Activated T-cell treated with anti-CD3 and anti-CD28 coated beads, Interleukin-2, amount 50 U/mL, for 24 hours (primary cell): Measurements from ENCODE around the gene DIS3L2.
A peak's percentile ranks its signal among the peaks of the same experiment; 100 is the strongest.
"Not testable (repeated sequence)": the region's sequence is repeated elsewhere in the genome, so short reads cannot be mapped to it uniquely, and the experiment has no call there.

Source experiments
- DNase-seq: peaks from one replicate; pipeline ENCODE4 v3.0.0-alpha.2; 2020
- H3K27ac Mint-ChIP-seq: 2 replicates; pipeline ENCODE4 v1.8.0; 2020; ENCODE audit warnings: mild to moderate bottlenecking, mixed read lengths
- H3K27me3 Mint-ChIP-seq: 2 replicates; pipeline ENCODE4 v1.8.0; 2020; ENCODE audit warnings: mixed read lengths
- H3K36me3 Mint-ChIP-seq: 2 replicates; pipeline ENCODE4 v1.8.0; 2020; ENCODE audit warnings: low read depth, mixed read lengths
- H3K4me1 Mint-ChIP-seq: 2 replicates; pipeline ENCODE4 v1.8.0; 2020; ENCODE audit warnings: low read depth, mixed read lengths
- H3K4me3 Mint-ChIP-seq: 2 replicates; pipeline ENCODE4 v1.8.0; 2020; ENCODE audit warnings: mild to moderate bottlenecking, moderate library complexity, mixed read lengths
- H3K9me3 Mint-ChIP-seq: 2 replicates; pipeline ENCODE4 v1.8.0; 2020; ENCODE audit warnings: mixed read lengths

The DIS3L2 gene

DNA sequence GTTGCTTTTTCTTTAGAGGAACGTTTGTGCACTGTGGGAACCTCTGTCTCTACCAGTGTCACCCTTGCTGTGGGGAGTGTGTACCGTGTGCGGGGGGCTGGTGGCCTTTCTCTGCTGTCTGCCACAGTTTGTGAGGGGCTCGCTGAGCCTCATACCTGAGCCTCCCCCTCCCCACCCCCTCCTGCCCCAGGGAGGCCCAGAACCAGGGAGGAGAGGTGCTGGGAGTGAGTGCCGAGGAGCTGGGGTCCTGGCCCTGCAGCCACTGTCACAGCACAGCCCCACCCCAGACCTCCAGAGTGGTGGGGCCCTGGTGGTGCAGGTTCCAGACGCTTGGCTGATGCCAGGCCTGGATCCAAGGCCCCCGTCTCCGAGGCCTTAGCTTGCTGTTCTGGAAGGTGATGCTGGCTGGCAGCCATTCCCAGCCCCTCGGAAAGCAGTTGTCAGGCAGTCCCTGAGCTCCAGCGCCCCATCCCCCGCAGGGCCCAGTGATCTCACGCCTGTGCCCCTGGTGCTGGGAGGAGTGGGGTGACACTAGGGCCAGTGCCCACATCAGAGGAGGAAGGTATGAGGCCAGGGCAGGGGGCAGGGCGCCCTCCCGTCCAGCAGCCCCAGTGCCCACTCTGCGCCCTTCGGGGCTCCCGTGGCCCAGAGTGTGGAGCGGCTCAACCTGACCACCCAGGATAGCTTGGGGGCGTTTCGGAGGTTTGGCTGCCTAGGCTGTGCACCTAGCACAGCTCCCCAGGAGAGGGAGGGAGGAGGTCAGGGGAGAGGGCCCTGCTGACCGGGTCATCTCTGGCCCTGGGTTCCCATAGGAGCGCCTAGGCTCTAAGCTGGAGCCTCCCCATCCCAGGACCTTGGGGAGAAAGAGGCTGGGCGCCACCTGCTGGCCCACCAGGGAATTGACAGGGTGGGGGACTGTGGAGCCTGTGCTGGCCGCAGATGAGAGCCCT lies 364.1 kb downstream of the DIS3L2 start:
- H3K27ac Mint-ChIP-seq: no peak overlapping the region
- no peaks in the 10 kb centered on the region for H3K36me3 Mint-ChIP-seq
- H3K4me1 Mint-ChIP-seq: peaks cover 35% of the 10 kb centered on the region
- no peaks in the 10 kb centered on the region for H3K27me3 Mint-ChIP-seq
- peak; percentile 74 for DNase-seq
- no peak overlapping the region for H3K4me3 Mint-ChIP-seq
- H3K9me3 Mint-ChIP-seq: no peaks in the 10 kb centered on the region

DNA sequence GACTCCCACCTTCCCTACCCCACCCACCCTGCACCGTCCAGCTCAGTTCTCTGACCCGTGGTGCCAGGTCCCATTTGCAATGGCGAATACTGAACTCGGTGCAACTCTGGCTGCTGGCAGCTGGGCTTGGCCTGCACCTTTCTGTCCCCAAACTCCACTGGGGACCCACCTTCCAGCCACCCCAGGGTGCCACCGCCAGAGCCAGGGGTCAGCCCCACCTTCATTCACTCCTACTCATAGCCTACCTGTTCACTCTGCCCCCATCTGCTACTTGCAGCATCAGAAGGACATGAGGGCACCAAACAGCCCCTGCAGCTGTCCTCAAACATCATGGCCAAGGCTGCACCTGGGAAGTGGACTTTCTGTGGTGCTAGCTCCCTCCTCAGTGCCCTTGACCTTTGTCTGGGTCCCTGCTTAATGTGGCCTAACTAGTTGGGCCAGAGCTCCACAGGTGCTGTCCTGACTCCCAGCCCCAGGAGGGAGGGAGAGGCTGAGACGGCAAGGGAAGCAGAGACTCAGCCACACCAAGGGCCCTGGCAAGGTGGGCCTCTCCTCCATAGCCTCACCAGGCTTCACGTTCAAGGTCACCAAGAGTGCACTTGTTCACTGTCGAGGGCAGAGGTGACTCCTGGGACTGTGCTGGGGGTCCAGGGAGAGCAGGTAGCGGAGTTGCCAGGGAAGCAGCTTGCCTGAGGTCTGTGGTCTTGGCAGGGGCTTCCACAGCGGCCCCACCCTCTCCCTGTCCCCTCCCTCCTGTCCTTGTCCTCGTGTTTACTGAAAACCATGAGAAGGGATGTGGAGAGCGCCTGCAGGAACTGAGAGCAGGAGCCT lies 365.0 kb downstream of the DIS3L2 start:
- H3K9me3 Mint-ChIP-seq, H3K27me3 Mint-ChIP-seq, H3K4me3 Mint-ChIP-seq, H3K27ac Mint-ChIP-seq, H3K36me3 Mint-ChIP-seq: not testable (repeated sequence)
- H3K4me1 Mint-ChIP-seq: peaks cover 26% of the 10 kb centered on the region
- DNase-seq: peak; percentile 31

DNA sequence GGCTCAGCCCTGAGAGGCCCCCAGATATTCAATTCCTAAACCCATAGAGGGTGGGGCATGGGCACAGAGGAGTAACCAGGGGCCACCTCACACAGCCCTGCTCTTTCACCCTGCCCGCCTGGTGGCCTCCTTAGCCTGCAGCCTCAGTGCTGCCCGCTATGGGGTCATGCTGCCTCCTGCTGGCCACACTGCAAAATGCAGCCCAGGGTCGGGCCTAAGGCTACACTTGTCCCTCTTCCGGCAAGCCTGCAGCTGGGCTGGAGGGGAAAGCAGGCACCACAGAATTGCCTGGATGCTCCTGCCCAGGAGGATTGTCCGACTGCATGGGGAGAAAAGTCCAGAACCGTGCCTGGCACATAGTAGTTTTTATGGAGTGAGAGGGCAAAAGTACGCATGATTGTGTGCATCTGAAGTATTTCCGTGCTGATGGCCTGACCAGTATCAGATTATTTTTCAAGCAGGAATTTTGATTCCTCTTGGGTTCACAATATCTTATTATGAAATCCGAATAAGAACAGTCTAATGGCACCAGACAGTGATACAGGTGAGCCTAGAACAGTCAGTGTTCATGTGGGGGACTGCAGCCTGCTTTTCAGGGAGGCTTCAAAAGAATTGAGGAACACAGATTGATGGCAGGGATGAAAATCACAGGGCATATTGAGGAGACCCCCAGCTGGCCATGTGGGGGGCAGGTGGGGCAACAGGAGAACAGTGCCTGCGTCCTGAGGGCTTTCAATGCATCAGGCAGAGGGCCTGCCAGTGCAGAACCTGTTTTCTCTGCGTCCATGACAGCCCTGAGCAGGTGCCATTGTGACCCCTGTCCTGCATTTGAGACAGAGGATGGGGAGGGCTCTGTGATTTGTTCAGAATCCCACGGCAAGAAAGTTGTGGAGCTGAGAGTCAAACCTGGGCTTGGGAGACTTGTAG lies 365.9 kb downstream of the DIS3L2 start:
- H3K36me3 Mint-ChIP-seq: no peaks in the 10 kb centered on the region
- no peaks in the 10 kb centered on the region for H3K9me3 Mint-ChIP-seq
- no peaks in the 10 kb centered on the region for H3K27me3 Mint-ChIP-seq
- peak; percentile 93 for DNase-seq
- H3K4me3 Mint-ChIP-seq: no peak overlapping the region
- peaks cover 17% of the 10 kb centered on the region for H3K4me1 Mint-ChIP-seq
- H3K27ac Mint-ChIP-seq: no peak overlapping the region

DNA sequence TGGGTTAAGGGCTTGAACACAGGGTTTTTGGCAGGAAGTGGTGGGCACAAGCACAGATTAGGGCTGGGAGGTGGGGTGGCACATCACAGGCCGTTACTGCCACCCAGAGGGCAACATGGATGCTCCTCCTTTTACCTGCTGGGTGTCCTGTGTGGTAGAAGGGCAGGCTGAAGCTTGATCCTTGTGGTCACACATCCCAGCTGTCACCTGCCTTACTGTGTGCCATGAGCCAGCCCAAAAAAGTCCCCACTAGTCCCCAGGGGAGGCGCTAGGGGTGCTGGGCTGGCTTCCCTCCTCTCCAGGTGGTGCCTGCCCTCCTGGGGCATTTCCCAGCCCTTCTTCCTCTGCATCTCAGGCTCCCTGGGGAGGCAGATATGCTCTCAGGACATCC lies 366.5 kb downstream of the DIS3L2 start:
- no peak overlapping the region for H3K27ac Mint-ChIP-seq
- H3K9me3 Mint-ChIP-seq: no peaks in the 10 kb centered on the region
- H3K36me3 Mint-ChIP-seq: no peaks in the 10 kb centered on the region
- no peak overlapping the region for H3K4me3 Mint-ChIP-seq
- DNase-seq: peak; percentile 25
- no peaks in the 10 kb centered on the region for H3K27me3 Mint-ChIP-seq
- peaks cover 11% of the 10 kb centered on the region for H3K4me1 Mint-ChIP-seq

DNA sequence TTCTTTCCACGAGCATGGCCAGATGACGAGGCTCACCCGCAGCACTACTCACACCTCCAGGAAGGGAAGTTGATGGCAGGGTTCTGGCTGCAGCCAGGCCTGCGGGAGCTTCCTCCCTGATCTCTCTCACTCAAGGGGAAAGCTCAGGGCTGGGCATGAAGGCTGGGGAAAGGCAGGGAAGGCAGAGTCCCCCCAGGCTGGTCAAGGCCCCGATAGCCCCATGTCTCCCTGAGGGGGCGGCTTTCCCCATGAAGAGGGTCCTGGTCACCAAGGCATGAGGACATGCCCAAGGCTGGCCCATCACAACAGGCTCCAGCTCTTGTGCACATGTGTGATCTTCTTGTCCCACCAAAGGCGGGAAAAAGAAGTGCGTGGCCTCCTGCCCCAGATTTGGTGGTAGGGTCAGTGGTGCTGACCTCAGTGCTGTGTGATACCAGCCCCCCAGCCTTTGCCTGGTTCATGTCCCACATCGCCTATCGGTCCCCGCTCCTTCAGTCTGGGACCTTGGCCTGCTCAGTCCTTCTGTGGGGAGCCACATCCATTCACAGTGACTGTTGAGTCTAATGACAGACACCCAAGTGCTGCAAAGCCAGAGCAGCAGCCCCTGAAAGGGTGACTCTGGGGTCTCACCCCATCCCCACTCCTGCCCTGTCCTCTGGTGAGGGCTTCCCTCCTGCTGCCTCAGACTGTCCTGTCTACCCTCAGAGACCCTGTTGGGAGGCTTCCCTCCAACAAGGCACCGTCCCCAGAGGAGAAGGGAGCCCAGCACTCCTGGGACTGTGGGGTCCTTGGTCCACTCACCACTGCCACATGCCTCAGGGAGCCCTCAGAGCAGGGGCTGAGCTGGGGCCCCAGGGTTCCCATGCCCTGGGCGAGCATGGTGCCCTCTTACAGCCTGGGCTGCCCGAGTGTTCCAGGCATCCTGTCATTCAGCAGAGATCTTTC lies 367.3 kb downstream of the DIS3L2 start:
- no peaks in the 10 kb centered on the region for H3K36me3 Mint-ChIP-seq
- DNase-seq: no peak
- H3K4me1 Mint-ChIP-seq: peaks cover 10% of the 10 kb centered on the region
- H3K4me3 Mint-ChIP-seq: no peak overlapping the region
- H3K27ac Mint-ChIP-seq: no peak overlapping the region
- no peaks in the 10 kb centered on the region for H3K9me3 Mint-ChIP-seq
- no peaks in the 10 kb centered on the region for H3K27me3 Mint-ChIP-seq

DNA sequence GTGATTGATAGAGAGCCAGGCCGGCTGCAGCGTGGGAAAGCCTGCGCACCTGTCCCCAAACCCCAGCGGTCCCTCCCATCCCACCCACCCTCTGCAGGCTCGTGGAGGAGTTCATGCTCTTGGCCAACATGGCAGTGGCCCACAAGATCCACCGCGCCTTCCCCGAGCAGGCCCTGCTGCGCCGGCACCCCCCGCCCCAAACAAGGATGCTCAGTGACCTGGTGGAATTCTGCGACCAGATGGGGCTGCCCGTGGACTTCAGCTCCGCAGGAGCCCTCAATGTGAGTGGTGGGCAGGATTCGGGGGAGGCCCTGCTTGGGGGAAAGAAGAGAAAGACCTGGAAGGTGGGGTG lies 368.2 kb downstream of the DIS3L2 start:
- Mint-ChIP-seq H3K36me3 (no peaks in the 10 kb centered on the region), H3K4me3 (no peak overlapping the region), H3K27ac (no peak overlapping the region), H3K4me1 (peaks cover 8% of the 10 kb centered on the region), H3K27me3 (no peaks in the 10 kb centered on the region), H3K9me3 (no peaks in the 10 kb centered on the region)
- no peak for DNase-seq

DNA sequence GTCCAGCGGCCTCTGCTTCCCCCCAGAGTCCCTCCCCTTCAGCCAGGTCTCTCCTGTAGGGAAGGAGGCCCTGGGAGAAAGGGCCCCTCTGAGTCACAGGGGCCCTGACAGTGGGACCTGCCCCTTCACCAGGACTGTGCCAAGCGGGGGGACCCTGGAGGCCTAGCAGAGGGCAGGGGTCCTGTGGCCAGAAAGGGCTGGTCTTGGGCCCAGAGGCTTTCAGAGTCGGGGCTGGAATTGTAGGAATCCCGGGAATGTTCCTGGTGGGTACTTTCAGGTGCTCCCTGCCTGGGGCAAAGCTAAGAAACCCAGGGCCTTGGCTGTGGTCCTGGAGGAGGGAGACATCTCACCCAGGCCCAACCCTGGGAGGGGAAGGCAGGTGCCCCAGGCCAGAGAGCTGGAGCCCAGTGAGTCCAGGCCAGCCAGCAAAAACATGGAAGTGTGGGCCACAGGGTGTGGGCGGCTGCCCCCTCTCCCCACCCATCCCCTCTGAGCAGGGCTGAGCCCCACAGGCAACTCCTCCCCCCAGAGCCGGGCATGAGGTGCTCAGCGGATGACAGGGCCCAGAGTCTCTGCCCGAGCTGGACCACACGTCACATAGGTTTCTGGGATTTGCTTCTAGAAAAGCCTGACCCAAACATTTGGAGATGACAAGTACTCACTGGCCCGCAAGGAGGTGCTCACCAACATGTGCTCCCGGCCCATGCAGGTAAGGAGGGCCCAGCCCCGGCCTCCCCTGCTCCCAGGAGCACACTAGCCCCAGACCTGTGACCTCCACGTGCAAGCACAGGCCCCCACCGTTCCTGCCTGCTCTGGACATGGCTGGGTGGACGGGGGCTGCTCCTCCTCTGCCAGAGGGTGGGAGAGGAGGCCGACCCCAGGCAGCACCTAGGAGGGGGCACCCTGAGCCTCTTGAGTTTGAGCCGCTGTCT lies 368.8 kb downstream of the DIS3L2 start:
- H3K4me3 Mint-ChIP-seq: no peak overlapping the region
- DNase-seq: no peak
- H3K36me3 Mint-ChIP-seq: no peaks in the 10 kb centered on the region
- peaks cover 8% of the 10 kb centered on the region for H3K4me1 Mint-ChIP-seq
- H3K27ac Mint-ChIP-seq: no peak overlapping the region
- no peaks in the 10 kb centered on the region for H3K9me3 Mint-ChIP-seq
- H3K27me3 Mint-ChIP-seq: no peaks in the 10 kb centered on the region

DNA sequence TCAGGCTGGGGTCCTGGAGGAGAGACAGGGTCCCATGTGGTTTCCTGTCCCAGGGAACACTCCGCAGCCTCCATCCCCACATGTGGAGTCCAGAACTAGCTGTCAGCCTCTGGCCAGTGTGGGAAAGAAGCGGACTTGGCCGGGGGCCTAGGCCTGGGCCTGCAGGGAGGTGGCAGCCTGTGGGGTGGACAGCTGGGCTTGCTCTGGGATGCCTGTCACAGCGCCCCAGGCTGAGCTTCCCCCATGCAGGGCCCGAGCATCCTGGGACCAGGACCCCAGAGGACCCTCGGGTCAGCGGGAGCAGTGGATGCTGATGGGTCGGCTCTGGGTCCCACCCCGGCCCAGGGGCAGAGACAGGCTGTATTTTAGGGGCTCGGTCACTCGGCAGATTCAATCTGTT lies 369.5 kb downstream of the DIS3L2 start:
- H3K4me1 Mint-ChIP-seq, H3K4me3 Mint-ChIP-seq, H3K27ac Mint-ChIP-seq, H3K27me3 Mint-ChIP-seq, H3K36me3 Mint-ChIP-seq, H3K9me3 Mint-ChIP-seq, DNase-seq: not testable (repeated sequence)

DNA sequence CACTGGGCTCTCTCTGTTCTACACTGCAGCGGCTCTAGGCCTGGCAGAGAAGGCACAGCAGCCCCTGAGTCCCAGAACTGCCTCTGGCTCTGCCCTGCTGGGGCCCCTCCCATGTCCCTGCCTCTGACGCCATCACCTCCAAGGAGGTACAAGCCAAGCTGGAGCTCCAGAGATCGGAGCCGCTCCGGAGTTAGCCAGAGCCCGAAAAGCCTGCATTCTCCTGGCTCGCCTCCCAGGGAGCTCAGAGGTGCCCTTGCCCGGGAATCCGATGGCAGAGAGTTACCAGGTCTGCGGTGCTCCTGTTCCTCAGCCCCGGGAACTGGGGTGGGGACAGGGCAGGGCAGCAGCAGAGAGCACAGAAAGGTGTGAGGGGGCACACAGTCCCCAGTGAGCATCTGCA lies 370.1 kb downstream of the DIS3L2 start:
- not testable (repeated sequence) for H3K9me3 Mint-ChIP-seq, H3K4me1 Mint-ChIP-seq, H3K27me3 Mint-ChIP-seq, H3K36me3 Mint-ChIP-seq, H3K4me3 Mint-ChIP-seq, H3K27ac Mint-ChIP-seq
- DNase-seq: peak; percentile 6

DNA sequence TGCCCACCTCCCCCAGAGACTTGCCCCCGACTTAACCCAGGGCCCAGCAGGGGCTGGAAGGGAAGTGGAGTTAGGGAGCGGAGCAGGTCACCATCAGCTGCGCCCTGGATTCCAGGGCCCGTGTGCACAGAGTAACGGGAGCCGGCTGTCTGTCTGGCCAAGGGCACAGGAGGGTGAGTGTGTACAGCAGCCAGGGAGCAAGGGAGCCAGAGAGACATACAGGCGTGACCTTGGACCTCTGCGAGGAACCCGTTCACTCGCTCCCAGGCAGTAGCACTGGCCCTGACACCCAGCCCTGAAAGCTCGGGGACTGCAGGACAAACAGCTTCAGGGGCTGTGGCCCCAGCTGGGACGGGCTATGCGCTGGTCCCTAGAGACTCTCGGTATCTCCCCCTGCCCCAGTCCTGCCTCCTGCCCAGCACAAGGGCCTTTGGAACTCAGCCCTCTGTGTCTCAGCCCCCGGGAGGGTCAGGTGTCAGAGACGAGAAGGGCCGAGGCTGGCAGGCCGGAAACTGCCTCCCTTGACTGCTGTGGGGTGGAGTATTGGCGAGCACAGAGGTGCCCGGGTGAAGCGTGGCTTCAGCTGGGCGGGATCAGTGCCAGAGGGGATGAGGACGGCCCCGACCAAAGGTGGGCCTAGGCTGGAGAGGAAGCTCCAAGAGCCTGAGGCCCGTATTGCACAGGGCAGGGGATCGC lies 370.9 kb downstream of the DIS3L2 start:
- not testable (repeated sequence) for H3K36me3 Mint-ChIP-seq, H3K27ac Mint-ChIP-seq, H3K4me3 Mint-ChIP-seq

DNA sequence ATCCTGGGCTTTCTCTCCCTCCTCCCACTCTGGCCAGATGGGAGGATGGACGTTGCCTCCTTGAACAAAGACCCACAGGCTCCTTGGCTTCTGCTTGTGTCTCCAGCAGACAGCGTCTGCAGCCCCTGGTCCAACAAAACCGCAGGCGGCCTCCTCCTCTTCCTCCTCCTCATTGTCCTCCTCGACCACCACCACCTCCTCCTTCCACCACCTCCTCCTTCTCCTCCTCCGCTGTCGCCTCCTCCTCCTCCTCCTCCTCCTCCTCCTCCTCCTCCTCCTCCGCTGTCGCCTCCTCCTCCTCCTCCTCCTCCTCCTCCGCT lies 371.4 kb downstream of the DIS3L2 start:
- Mint-ChIP-seq H3K27me3 (no peaks in the 10 kb centered on the region), H3K36me3 (peaks cover 4% of the 10 kb centered on the region), H3K4me1 (no peaks in the 10 kb centered on the region), H3K27ac (no peak overlapping the region), H3K9me3 (no peaks in the 10 kb centered on the region), H3K4me3 (no peak overlapping the region)
- DNase-seq: peak; percentile 0

More for the DNA sequence above, 370.9 kb downstream of the DIS3L2 start:
- peak; percentile 19 for DNase-seq
- not testable (repeated sequence) for H3K9me3 Mint-ChIP-seq, H3K27me3 Mint-ChIP-seq, H3K4me1 Mint-ChIP-seq

DNA sequence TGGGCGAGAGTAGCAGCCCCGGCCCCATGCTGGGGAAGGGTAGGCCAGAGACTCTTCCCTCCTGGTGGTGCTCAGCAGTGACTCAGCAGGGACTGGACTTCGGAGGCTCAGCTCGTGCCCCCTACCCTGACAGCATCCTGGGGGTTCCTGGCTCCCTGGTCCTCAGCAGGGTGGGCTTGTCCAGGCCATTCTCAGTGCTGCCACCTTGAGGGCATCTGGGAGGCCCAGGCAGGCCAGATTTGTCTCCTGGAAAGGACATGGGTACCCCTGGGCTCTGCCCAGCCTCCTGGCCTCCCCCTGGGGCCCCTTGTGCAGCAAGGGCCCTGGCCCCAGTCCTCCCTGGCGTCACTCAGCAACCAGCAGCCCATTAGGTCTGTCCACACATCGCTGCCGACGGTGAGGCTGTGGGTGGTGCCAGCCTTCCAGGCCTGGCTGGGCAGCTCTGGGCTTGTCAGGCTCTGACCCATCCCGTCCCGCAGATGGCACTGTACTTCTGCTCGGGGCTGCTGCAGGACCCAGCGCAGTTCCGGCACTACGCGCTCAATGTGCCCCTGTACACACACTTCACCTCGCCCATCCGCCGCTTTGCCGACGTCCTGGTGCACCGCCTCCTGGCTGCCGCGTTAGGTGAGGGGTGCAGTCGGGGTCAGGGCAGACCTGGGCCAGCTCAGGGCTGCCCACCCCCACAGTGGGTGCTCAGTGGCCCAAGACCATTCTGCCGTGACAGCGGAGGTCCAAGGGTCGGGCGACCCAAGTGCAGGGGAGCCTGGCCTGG lies 372.0 kb downstream of the DIS3L2 start:
- Mint-ChIP-seq H3K4me1 (no peaks in the 10 kb centered on the region), H3K27me3 (no peaks in the 10 kb centered on the region), H3K27ac (no peak overlapping the region), H3K4me3 (no peak overlapping the region), H3K36me3 (peaks cover 4% of the 10 kb centered on the region), H3K9me3 (no peaks in the 10 kb centered on the region)
- peak; percentile 33 for DNase-seq
